HL-60 (cell line): ENCODE measurements around the gene FRRS1.

Experiments
- DNase-seq, 2 experiments: peaks; one replicate each; pipeline ENCODE4 v3.0.0-alpha.2; 2010 to 2020; ENCODE audit warnings: low read depth in 1 of 2, low spot score in 1 of 2
- H3K27ac ChIP-seq: fragments of 250-450 bp; sonication (Bioruptor Pico); replicated peaks from 2 replicates; pipeline ENCODE4 v1.5.1; 2020; ENCODE audit warnings: mild to moderate bottlenecking, moderate library complexity
- H3K27me3 ChIP-seq: fragments of 250-450 bp; sonication (Bioruptor Pico); 2 replicates; pipeline ENCODE4 v1.5.1; 2021; ENCODE audit warnings: mild to moderate bottlenecking, moderate library complexity; ENCODE audit not compliant: insufficient read depth, poor library complexity, severe bottlenecking
- H3K4me3 ChIP-seq: replicated peaks from 2 replicates; pipeline ENCODE4 v1.5.1; 2011; ENCODE audit warnings: mild to moderate bottlenecking, control low read depth, low read length; ENCODE audit not compliant: insufficient read depth
- CTCF ChIP-seq: IDR thresholded peaks from one replicate; pipeline ENCODE4 v1.5.1; 2011; ENCODE audit warnings: low read length, control low read depth, inconsistent platforms; ENCODE audit not compliant: insufficient read depth
- GABPA ChIP-seq: IDR thresholded peaks from 2 replicates; pipeline ENCODE4 v1.6.1; 2012; ENCODE audit warnings: low read depth
- POLR2AphosphoS5 ChIP-seq: IDR thresholded peaks from 2 replicates; pipeline ENCODE4 v1.6.1; 2012; ENCODE audit warnings: low read depth
- REST ChIP-seq: IDR thresholded peaks from 2 replicates; pipeline ENCODE4 v1.6.1; 2012; ENCODE audit warnings: low read depth; ENCODE audit not compliant: insufficient replicate concordance
- SPI1 ChIP-seq: IDR thresholded peaks from 2 replicates; pipeline ENCODE4 v1.6.1; 2012; ENCODE audit warnings: low read depth, mild to moderate bottlenecking, borderline replicate concordance

The FRRS1 gene

GRCh38 chr1:99675292-99675691 is 91.1 kb downstream of the FRRS1 start:
- no peak for DNase-seq
- no peak overlapping the region for H3K27ac ChIP-seq
- TF ChIP-seq GABPA (no peak), SPI1 (no peak), CTCF (no peak), REST (no peak), POLR2AphosphoS5 (no peak)
- H3K4me3 ChIP-seq, result no peak overlapping the region
- no peaks in the 10 kb centered on the region for H3K27me3 ChIP-seq

- TF ChIP-seq CTCF (no peak), POLR2AphosphoS5 (no peak)
- Histone ChIP-seq H3K27me3 (peaks cover 3% of the 10 kb centered on the region), H3K27ac (no peak overlapping the region), H3K4me3 (no peak overlapping the region)
- no peak for DNase-seq
Observed at GRCh38 chr1:99674115-99675064, 92.0 kb downstream of the FRRS1 start.

GRCh38 chr1:99673315-99673714 is 93.1 kb downstream of the FRRS1 start:
- Histone ChIP-seq H3K27me3 (peaks cover 4% of the 10 kb centered on the region), H3K4me3 (no peak overlapping the region), H3K27ac (no peak overlapping the region)
- DNase-seq, result no peak
- TF ChIP-seq GABPA (no peak), REST (no peak), POLR2AphosphoS5 (no peak), SPI1 (no peak), CTCF (no peak)
